ENCODE results near the gene NELFCD. TPM values are rescaled to one million over a fixed set of nuclear protein-coding genes. Genes with fewer than 3 reads are reported as not detected.
A peak's percentile ranks its signal among the peaks of the same experiment; 100 is the strongest.
"Not testable (repeated sequence)": the region's sequence is repeated elsewhere in the genome, so short reads cannot be mapped to it uniquely, and the experiment has no call there.

NELFCD gene, protein sequence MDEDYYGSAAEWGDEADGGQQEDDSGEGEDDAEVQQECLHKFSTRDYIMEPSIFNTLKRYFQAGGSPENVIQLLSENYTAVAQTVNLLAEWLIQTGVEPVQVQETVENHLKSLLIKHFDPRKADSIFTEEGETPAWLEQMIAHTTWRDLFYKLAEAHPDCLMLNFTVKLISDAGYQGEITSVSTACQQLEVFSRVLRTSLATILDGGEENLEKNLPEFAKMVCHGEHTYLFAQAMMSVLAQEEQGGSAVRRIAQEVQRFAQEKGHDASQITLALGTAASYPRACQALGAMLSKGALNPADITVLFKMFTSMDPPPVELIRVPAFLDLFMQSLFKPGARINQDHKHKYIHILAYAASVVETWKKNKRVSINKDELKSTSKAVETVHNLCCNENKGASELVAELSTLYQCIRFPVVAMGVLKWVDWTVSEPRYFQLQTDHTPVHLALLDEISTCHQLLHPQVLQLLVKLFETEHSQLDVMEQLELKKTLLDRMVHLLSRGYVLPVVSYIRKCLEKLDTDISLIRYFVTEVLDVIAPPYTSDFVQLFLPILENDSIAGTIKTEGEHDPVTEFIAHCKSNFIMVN
- 100 to 1,000 TPM; 102 to 120 (median 109) TPM for polyA plus RNA-seq (ENCODE audit: insufficient read depth in 1 of 5, insufficient read length in 5 of 5, low replicate concordance in 1 of 5)
- long read RNA-seq, donor 1, transcript NELFCD-213 (15 exons, 2,305 nt): major isoform, 20 of 28 reads
- long read RNA-seq, donor 1, partial matches to known transcripts: 0 of 28 reads
- long read RNA-seq, donor 1, other reads (novel, unspliced or antisense): 0 of 28 reads
- long read RNA-seq, donor 2, transcript NELFCD-213 (15 exons, 2,305 nt): major isoform, 17 of 24 reads
- long read RNA-seq, donor 2, partial matches to known transcripts: 5 of 24 reads
- long read RNA-seq, donor 2, other reads (novel, unspliced or antisense): 0 of 24 reads
- long read RNA-seq, donor 3, transcript NELFCD-213 (15 exons, 2,305 nt): major isoform, 16 of 33 reads
- long read RNA-seq, donor 3, transcript NELFCD-211 (4 exons, 606 nt): minor isoform, 5 of 33 reads
- long read RNA-seq, donor 3, partial matches to known transcripts: 10 of 33 reads
- long read RNA-seq, donor 3, other reads (novel, unspliced or antisense): 0 of 33 reads
- long read RNA-seq, donor 4, transcript NELFCD-211 (4 exons, 606 nt): minor isoform, 7 of 22 reads
- long read RNA-seq, donor 4, transcript NELFCD-213 (15 exons, 2,305 nt): major isoform, 8 of 22 reads
- long read RNA-seq, donor 4, partial matches to known transcripts: 5 of 22 reads
- long read RNA-seq, donor 4, other reads (novel, unspliced or antisense): 0 of 22 reads
- long read RNA-seq, donor 5, transcript NELFCD-213 (15 exons, 2,305 nt): major isoform, 12 of 82 reads
- long read RNA-seq, donor 5, partial matches to known transcripts: 37 of 82 reads
- long read RNA-seq, donor 5, other reads (novel, unspliced or antisense): 21 of 82 reads
- long read RNA-seq, donor 6, transcript NELFCD-213 (15 exons, 2,305 nt): major isoform, 22 of 57 reads
- long read RNA-seq, donor 6, partial matches to known transcripts: 27 of 57 reads
- long read RNA-seq, donor 6, other reads (novel, unspliced or antisense): 5 of 57 reads
- long read RNA-seq, donor 7, transcript NELFCD-211 (4 exons, 606 nt): minor isoform, 5 of 48 reads
- long read RNA-seq, donor 7, transcript NELFCD-213 (15 exons, 2,305 nt): major isoform, 24 of 48 reads
- long read RNA-seq, donor 7, partial matches to known transcripts: 0 of 48 reads
- long read RNA-seq, donor 7, other reads (novel, unspliced or antisense): 14 of 48 reads
- long read RNA-seq, donor 8, transcript NELFCD-213 (15 exons, 2,305 nt): major isoform, 5 of 25 reads
- long read RNA-seq, donor 8, partial matches to known transcripts: 19 of 25 reads
- long read RNA-seq, donor 8, other reads (novel, unspliced or antisense): 0 of 25 reads

DNA sequence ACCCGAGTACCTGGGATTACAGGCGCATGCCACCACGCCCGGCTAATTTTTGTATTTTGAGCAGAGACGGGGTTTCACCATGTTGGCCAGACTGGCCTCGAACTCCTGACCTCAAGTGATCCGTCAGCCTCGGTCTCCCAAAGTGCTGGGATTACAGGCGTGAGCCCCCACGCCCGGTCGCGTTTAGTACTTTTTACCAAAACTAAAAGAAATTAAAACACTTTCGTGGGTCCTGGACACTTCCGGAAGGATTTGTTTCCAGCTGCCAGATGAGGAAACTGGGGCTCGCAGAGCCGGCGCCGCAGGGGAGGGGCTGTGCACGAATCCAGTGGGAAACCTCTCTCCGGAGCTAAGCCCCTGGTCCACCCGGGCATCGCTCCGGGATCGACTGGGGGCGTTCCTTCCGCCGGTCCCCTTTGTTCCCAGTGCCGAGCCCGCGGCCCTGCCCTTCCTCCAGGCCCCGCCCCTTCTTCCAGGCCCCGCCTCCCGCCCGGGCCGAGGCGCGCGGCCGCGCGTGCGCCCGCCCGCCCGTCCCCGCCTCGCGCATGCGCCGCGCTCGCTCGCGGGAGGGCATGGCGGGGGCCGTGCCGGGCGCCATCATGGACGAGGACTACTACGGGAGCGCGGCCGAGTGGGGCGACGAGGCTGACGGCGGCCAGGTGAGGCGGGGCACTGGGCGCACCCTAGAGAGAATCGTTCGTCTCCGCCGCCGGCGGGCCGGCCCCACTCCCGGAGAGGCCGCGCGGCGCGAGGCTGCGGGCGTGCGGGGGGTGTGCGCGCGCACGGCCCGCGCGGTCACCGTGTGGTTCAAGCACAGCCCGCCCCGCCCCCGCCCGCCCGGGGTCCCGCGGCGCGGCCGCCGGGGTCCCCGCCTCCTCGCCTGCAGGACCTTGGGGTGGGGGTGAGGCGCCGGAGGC lies at the start of gene NELFCD:
Gene NELFCD, plus strand, starts transcription at position 546 of the 917 bp plus-strand sequence. Its CDS starts 54 bp downstream, at position 600.
- DNase-seq: peak; percentile 86 to 89

DNA sequence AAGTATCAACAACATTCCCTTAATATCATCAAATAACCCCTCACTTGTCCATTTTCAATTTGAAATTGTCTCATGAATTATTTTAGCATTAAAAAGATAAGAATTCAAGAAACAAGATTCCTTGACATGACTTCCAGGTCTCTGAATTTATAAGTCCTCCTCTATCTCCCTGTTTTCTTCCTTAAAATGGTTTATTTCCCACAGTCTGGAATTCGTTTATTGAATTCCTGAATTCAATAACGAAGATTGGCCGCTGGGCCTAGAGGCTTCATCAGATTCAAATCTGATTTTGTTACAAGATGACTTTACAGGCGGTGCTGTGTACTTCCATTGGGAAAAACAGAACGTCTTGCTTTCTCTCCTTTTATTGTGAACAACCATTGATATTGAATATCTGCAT lies 48.9 kb upstream of the NELFCD start:
- DNase-seq: no peak

DNA sequence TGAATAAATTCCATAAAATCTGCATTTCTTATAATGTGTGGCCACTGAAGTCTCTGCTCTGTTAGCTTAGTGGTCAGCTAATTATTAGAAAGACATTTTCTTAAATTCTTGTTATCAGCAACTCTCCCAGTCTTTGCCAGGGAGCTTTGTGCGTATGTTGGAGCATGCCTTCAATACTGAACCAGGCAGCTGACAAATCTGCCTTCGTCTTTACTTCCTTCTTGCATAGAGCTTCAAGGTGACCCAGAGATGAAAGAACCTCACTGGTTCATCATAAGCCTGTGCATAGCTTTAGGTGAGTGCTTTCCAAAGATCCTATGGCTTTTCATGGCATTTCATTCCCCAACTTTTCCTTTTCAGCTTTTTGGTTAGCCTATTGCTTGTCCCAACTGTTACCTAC lies 43.0 kb upstream of the NELFCD start:
- DNase-seq: no peak

DNA sequence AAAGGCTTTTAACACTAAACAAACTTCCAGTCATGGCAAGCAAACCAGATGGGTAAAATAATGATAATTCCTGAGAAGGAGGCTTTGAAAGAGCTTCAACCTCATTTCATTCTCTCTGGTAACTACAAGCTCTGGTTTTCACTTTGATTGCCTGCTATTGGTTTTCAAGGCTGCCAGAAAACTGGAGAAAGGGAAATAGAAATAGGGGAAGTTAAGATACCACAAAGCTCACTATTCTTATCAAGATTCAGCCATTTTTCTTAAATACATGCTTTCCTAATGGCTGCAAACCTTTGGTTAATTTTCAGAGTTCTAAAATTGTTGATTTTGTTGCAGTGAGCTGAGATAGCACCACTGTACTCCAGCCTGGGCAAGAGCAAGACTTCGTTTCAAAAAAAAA lies 42.5 kb upstream of the NELFCD start:
- DNase-seq: no peak

DNA sequence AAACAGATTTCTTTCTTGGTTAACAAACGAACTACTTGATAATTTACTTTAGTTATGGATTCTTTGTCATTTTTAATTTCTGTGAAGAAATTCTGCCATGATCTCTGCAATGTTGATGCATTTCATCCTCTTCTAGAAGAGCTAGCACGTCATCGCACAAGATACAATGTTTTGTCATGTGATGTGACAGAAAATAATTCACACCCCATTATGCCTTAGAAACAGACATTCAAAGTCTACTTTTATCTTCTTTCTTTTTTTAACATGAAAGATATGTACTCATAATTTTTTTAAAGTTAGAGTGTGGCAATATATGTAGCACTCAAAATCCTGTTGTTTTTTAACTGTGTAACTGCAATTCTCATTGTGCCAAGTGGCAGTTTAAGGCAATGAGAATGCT lies 39.6 kb upstream of the NELFCD start:
- peak in 1 of 2 donors; percentile 48 for DNase-seq

DNA sequence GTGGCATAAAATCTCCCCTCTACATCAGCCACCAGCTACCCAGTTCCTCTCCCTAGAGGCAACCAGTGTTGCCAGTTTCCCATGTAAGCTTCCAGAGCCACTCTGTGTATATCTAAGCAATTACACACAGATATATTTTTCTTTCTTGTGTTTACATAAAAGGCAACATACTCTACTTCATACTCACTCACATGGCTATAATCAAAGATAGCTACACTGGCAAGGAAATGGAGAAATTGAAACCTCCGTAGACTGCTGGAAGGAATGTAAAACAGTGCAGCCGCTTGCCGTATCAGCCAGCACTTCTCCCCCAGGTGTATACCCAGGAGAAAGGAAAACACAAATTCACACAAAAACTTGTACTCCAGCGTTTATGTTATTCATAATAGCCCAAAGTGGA lies 38.5 kb upstream of the NELFCD start:
- DNase-seq: no peak

DNA sequence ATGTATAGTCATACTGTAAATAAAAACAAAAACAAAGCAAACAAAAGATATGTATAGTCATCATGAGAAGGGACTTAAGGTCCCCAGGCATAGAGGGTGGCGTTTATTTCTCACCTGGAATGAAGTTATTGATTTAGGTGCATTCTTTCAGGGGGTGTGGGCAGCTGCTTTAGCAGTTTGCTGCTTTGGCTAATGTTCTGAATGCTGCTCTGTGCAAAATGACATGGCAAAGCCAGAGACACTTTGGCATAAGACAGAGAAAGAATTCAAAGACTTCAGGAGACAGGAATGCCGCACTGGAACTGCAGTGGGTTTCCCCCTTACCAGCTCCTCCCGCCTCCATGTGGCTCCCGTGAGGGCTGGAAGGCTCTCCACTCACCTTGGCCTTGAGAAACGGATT lies 36.4 kb upstream of the NELFCD start:
- DNase-seq: no peak

DNA sequence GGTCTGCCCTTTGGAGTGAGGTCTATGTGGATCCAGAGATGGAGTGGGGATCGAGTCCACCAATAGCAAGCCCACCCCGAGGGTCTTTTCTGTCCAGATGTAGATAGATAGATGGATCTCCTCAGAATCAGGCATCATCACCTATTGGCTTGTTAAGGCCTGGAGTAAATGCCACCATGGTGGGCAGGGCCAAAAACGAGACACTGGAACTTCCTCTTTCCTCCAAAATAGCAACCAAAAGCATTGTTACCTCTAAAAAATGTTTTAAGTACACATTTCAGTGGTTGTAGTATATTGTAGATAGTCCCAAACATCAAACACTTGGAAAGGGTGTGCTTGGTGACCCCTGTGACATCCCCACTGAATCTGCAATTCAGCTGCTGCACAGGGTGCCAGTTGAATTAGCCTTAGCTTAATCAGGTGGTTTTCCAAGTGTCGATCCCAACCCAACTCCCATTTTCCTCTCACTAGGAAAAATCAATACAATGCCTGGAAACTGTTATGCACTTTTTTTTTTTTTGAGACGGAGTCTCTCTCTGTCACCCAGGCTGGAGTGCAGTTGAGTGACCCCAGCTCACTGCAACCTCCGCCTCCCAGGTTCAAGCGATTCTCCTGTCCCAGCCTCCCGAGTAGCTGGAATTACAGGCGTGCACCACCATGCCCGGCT lies 35.0 kb upstream of the NELFCD start:
- DNase-seq: no peak

DNA sequence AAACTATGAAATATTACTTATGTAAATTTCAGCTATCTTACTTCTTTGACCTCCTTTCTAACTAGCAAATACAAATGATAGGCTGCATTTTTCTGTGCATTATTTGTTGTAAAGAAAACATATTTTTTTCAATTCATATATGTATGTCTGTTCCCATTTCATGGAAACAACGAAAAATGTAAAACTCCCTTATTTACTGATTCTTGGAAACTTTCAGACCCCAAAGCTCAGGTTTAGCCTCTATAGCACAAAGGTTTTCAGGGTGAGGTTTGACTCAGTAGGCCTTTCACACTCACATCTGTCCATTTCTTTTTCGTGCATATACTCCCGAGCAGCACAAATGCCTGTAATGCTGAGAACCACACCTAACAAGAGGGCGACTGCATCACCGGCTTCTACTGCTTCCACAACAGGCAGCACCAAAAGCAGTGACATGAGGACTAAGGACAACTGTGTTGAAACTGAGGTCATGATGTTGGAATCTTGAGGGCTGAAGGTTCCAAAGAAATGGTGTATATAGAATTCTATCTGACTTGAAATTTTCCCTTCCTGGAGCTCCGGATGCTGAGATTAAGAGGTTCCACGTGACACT lies 33.2 kb upstream of the NELFCD start:
- not testable (repeated sequence) for DNase-seq

DNA sequence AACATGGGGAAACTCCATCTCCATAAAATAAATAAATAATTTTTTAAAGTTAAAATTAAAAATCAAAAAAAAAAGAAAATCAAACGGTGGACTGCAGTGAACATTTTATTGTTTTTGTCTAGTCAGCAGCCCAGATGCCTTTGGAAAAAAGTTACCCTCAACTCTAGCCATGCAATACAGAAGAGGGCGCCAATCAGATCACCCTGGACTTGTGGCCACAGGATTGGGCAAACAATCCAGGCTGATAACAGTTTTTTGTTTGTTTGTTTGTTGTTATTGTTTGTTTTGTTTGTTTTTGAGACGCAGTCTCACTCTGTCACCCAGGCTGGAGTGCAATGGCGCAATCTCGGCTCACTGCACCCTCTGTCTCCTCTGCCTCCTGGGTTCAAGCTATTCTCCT lies 30.5 kb upstream of the NELFCD start:
- DNase-seq: no peak

DNA sequence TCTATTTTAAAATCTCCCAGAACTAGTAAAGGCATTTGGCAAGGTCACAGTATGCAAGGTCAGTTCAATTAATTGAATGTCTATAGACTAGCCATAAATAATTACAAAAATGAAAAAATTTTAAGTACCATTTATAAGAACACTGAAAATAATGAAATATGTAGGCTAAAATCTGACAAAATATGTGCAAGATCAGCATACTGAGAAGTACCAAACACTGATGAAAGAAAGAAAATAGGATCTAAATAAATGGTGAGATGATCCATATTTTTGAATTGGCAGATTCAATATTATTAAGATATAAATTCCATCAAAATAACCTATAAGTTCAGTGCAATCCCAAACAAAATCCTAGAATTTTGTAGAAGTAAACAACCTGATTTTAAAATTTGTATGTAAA lies 28.0 kb upstream of the NELFCD start:
- DNase-seq: no peak

DNA sequence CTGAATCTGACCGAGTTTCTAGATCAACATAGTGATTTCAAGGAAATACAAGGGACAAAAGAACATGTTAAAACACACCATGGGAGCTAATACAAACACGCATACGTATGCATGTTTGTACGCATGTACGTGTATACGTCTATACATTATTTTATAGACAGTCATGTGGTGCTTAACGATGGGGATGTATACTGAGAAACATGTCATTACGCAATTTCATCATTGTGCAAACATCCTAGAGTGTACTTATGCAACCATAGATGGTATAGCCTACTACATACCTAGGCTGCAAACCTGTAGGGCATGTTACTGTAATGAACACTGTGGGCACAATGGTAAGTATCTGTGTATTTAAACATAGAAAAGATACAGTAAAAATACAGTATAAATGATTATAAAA lies 25.0 kb upstream of the NELFCD start:
- no peak for DNase-seq

DNA sequence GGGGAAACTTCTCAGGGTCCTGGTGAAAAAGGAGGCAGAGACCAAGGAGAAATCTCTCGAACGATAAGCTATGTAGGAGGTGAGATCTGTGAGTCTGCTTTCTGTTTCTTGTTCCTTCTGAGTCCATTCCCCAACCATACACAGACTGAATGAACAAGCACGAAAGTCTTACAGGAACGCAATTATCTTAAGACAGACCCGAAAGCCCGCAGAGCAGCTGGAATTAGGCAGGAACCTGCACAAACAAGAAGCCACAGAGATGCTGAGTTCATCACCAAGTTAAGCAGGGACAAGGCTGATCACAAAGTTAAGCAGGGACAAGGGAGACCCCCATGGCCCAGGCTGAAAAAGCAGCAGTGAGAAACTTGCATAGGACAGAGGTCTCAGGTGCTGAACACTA lies 21.4 kb upstream of the NELFCD start:
- DNase-seq: no peak

DNA sequence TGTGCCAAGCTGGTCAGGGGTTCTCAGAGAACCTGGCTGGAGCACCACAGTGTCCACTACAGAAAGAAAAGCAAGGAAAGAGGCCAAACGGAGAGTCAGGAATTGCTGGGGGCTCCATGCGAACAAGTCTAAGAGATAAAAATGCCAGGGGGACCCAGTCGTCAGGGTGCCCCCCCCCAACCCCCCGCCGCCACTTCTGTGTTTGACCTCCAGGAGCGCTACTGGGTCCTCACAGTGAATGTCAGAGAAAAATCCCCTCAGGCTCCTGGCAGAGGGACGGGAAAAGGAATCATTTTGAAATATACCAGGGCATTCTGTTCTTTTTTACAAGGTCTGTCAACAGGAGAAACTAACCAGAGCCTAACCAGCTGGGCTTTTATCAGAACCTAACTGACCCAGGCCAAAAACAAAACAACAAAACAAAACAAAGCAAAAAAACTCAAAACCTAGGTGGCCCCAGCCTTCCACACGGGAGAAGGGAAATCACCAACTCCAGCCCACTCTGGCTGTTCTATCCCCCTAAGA lies 17.9 kb upstream of the NELFCD start:
- no peak for DNase-seq

DNA sequence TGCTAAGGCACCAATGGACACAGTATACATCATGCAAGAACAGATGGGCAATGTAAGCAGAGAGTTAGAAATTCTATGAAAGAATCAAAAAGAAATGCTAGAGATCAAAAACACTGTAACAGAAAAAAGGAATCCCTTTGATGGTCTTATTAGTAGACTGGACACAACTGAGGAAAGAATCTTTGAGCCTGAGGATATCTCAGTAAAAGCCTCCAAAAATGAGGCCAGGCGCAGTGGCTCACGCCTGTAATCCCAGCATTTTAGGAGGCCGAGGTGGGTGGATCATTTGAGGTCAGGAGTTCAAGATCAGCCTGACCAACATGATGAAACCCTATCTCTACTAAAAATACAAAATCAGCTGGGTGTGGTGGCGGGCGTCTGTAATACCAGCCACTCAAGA lies 17.1 kb upstream of the NELFCD start:
- DNase-seq: not testable (repeated sequence)

DNA sequence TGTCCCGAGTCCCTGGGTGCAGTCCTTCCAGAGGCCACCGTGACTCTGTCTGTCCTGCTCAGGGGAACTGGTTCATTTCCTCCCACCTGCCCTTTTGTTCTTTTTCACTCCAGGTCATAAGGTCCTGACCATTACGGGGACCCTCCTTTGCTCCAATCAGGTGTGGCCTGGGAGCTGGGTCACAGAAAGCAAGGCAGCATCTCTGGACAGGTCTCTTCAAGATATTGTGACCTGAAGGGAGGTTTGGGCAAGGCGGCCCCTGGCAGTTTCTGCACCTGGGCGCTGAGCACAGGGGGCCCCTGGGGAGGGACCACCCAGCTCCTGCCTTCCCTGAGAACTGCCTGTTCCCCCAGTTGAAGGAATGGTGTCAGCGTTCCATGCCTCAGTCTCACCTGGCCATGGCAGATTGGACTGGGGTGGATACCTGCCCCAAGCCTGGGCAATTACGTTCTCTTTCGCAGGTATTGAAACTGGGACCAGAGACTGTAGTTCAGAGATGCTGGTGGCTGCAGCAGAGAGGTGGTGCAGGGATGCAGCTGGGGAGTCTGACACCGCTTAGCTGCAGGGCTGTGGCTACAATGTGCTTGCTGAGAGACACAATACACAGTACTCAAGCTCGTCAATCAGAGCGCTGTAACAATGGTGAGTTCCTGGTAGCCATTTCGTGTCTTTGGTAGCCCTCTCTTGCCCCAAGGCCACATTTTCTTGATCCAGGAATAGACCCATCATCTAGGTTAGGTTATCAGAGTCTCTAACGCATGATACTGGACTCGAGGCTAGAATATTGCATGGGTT lies 15.6 kb upstream of the NELFCD start:
- DNase-seq: no peak

Data from right lung (tissue), 10 donors.